Psoas muscle (tissue), 8 donors: ENCODE measurements around the gene TH. TPM values are rescaled to one million over a fixed set of nuclear protein-coding genes. Genes with fewer than 3 reads are reported as not detected.

Experiments
- ATAC-seq, 4 donors: fragments of 200-7000 bp; cut with Tn5 transposase; one replicate each; pipeline ENCODE4 v1.9.1; 2020; ENCODE audit warnings: moderate library complexity in 3 of 4, mild to moderate bottlenecking in 2 of 4
- DNase-seq, 2 donors: peaks; one replicate each; pipeline ENCODE4 v3.0.0-alpha.2; 2020
- H3K27ac ChIP-seq: fragments of 200-600 bp; one replicate; pipeline ENCODE4 v1.8.0; 2022
- H3K27me3 ChIP-seq, 3 donors: fragments of 200-600 bp in 1 of 3; one replicate each; pipeline versions ENCODE4 v1.6.1 to v1.8.0; 2013 to 2022; ENCODE audit warnings: low read length in 2 of 3, mild to moderate bottlenecking in 2 of 3, moderate library complexity in 1 of 3; ENCODE audit not compliant: insufficient read depth in 3 of 3
- H3K36me3 ChIP-seq, 2 donors: fragments of 200-600 bp in 1 of 2; one replicate each; pipeline versions ENCODE4 v1.6.1 to v1.8.0; 2013 to 2022; ENCODE audit warnings: low read depth in 1 of 2, mild to moderate bottlenecking in 1 of 2, moderate library complexity in 1 of 2; ENCODE audit not compliant: insufficient read depth in 1 of 2
- H3K4me1 ChIP-seq: fragments of 200-600 bp; one replicate; pipeline ENCODE4 v1.8.0; 2022
- H3K4me3 ChIP-seq: fragments of 200-600 bp; one replicate; pipeline ENCODE4 v1.8.0; 2022; ENCODE audit warnings: mild to moderate bottlenecking
- H3K9me3 ChIP-seq: fragments of 200-600 bp; one replicate; pipeline ENCODE4 v1.8.0; 2022
- WGBS, 3 donors: extraction: QIAGEN DNeasy Blood & Tissue Kit; methylation state at CpG; one replicate each; pipeline versions ENCODE4 v1.1.6 to v1.1.7; 2013; 5-methylcytosine and 5-hydroxymethylcytosine counted together
- intact Hi-C, 2 donors: fragments of 100-400 bp; cut with DNase I; formaldehyde crosslinking; loops; one replicate each; pipeline versions ENCODE4 v1.11.0 to v1.14.2; 2022
- polyA plus RNA-seq, 3 donors: library from polyadenylated mRNA; stranded (reverse); fragments of 200-250 nt; gene quantifications; one replicate each; pipeline ENCODE4 v1.2.3, GENCODE V29; 2013
- total RNA-seq, 4 donors: library from RNA; stranded (reverse); fragmentation: NEBNext Ultra II Directional in 2 of 4; extraction: Animal tissue kit (Norgen Biotek cat#: 25700) in 2 of 4; gene quantifications; one replicate each; pipeline versions ENCODE4 v1.2.1 to v1.2.4, GENCODE V29; 2021 to 2023
- TF ChIP-seq, protein P1 (sequence below): fragments of 200-600 bp; IDR thresholded peaks from one replicate; pipeline ENCODE4 v1.8.0; 2022; ENCODE audit warnings: antibody characterized with exemption
- donor health status: healthy with polysubstance abuse.
- donor health status: DM: no; HTN: no; CAD: no; lungs with moderate emphysema.
- donor health status: Bipolar disorder and iron deficiency.
- donor health status: healthy.
- donor health status: DM: yes; HTN: yes; CAD: no.
- donor health status: DM: no; HTN: no; CAD: no.
- donor health status: DM: no; HTN: no; CAD: no.
- donor health status: DM: yes; HTN: yes; CAD: no.

The TH gene
- total and polyA plus RNA-seq, 7 donors: 0.16 to 0.34 TPM; not detected in 5

DNA sequence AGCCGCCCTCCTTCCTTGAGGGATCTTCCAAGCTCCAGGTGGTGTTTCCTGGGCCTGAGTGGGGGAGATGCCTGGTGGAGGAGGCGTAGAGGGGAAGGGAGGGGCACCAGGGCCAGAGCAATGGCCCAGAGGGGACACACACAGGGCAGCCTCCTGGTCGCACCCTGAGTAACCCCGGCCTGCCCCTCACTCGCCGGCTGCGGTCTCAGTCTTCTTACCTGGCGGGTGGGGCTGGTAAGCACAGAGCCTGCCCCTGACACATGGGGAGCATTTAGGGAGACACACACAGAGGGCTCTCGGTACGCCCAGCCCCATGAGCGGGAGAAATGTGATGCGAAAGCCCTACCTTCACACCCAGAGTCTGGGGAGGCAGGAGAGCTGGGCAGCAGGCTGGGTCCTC is 56.3 kb downstream of the TH start:
- TF ChIP-seq, protein P1, sequence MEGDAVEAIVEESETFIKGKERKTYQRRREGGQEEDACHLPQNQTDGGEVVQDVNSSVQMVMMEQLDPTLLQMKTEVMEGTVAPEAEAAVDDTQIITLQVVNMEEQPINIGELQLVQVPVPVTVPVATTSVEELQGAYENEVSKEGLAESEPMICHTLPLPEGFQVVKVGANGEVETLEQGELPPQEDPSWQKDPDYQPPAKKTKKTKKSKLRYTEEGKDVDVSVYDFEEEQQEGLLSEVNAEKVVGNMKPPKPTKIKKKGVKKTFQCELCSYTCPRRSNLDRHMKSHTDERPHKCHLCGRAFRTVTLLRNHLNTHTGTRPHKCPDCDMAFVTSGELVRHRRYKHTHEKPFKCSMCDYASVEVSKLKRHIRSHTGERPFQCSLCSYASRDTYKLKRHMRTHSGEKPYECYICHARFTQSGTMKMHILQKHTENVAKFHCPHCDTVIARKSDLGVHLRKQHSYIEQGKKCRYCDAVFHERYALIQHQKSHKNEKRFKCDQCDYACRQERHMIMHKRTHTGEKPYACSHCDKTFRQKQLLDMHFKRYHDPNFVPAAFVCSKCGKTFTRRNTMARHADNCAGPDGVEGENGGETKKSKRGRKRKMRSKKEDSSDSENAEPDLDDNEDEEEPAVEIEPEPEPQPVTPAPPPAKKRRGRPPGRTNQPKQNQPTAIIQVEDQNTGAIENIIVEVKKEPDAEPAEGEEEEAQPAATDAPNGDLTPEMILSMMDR: no peak
- peaks cover 0 to 4% (median 2%) of the 10 kb centered on the region in 3 donors for H3K27me3 ChIP-seq
- H3K27ac ChIP-seq: no peak overlapping the region
- H3K4me3 ChIP-seq: no peak overlapping the region
- 96 to 98% (median 97%) methylated on average over 11 to 12 of the region's 12 CpGs for WGBS, 3 donors
- DNase-seq (peak in 1 of 2 donors; percentile 22), ATAC-seq (no peak)
- H3K36me3 ChIP-seq: no peaks in the 10 kb centered on the region
- H3K4me1 ChIP-seq: no peaks in the 10 kb centered on the region
- H3K9me3 ChIP-seq: no peaks in the 10 kb centered on the region
- intact Hi-C loops: loop anchor here in 1 of 2 donors (5.0 kb wide), 1 partner anchor 48 kb away; no protein-coding TSS in a partner anchor

DNA sequence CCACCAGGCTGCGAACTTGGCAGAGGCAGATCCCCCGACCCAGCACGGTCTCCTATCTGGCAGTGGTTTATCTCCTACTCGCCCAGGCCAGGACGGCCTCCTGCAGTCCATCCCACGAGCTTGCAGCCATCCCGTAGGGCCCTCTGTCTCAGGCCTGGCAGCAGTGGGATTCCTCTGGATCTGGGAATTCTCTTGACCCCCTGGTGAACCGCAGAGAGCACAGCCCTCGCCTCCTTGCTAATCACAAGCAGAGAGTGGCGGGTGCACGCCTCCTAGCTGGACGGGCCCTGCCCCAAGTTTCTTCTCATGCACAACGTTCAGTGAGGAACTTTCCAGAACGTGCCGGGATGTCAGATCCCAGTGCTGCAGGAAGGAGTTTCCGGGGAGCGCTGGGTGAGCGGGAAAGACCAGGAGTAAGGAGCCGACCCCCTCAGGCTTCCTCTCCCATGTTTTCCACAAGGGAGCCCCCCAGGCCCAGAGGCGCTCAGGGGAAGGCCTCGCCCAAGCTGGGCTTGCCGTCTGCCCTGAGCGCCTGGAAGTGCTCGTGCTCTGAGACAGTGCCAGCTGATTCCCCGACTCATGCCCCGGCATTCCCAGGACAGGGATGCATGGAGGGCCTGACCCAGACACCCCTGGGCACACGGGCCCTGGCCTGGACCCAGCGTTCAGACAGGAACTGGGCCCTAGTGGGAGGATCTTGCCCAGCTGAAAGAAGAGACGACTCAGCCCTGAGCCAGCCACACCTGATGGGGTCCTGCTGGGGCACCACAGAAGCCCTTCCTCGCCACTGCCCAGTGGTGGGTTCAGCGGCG is 57.0 kb downstream of the TH start:
- Histone ChIP-seq H3K27me3 (peaks cover 0 to 2% (median 0%) of the 10 kb centered on the region in 3 donors), H3K4me1 (peaks cover 3% of the 10 kb centered on the region), H3K27ac (no peak overlapping the region), H3K4me3 (no peak overlapping the region), H3K9me3 (no peaks in the 10 kb centered on the region), H3K36me3 (no peaks in the 10 kb centered on the region)
- ATAC-seq: no peak
- WGBS, 3 donors: 89 to 90% (median 90%) methylated on average over 30 to 32 of the region's 32 CpGs
- intact Hi-C loops: loop anchor here in 1 of 2 donors (5.0 kb wide), 1 partner anchor 47 kb away; no protein-coding TSS in a partner anchor
- TF ChIP-seq, protein P1: no peak
- DNase-seq: peak in 1 of 2 donors; percentile 32

Other genes with a start within 250 kb of the TH start
- 10 to 100 TPM; 46.3 to 91.8 (median 66.9) TPM for gene MRPL23, start 224.5 kb downstream of the TH start, total RNA-seq
- gene MRPL23, start 224.5 kb downstream of the TH start, polyA plus RNA-seq: 100 to 1,000 TPM in 2 of 3 donors, 10 to 100 TPM in 1; 75.4 to 163 (median 130) TPM
- over 10,000 TPM in 1 of 4 donors, 1,000 to 10,000 TPM in 3; 2,069 to 10,740 (median 4,409) TPM for gene H19, start 174.0 kb downstream of the TH start, total RNA-seq
- gene H19, start 174.0 kb downstream of the TH start, polyA plus RNA-seq: 1,000 to 10,000 TPM; 1,446 to 5,104 (median 4,933) TPM
- 100 to 1,000 TPM in 3 of 4 donors, 10 to 100 TPM in 1; 60.2 to 471 (median 119) TPM for gene IGF2, start 32.4 kb downstream of the TH start, total RNA-seq
- 10 to 100 TPM in 2 of 3 donors, 1 to 10 TPM in 1; 5.9 to 38.4 (median 14.6) TPM for gene IGF2, start 32.4 kb downstream of the TH start, polyA plus RNA-seq
- not detected for gene INS, start 10.6 kb downstream of the TH start, total RNA-seq
- 1 to 10 TPM in 1 of 3 donors, under 1 TPM in 1, not detected in 1; 0.65 to 2.8 TPM for gene INS, start 10.6 kb downstream of the TH start, polyA plus RNA-seq
- gene ASCL2, start 98.8 kb upstream of the TH start, total RNA-seq: not detected
- gene ASCL2, start 98.8 kb upstream of the TH start, polyA plus RNA-seq: under 1 TPM in 2 of 3 donors, not detected in 1; 0.03 to 0.08 TPM
- under 1 TPM in 3 of 4 donors, not detected in 1; 0.21 to 0.40 (median 0.22) TPM for gene C11orf21, start 130.1 kb upstream of the TH start, total RNA-seq
- under 1 TPM; 0.04 to 0.18 (median 0.12) TPM for gene C11orf21, start 130.1 kb upstream of the TH start, polyA plus RNA-seq
- under 1 TPM in 3 of 4 donors, not detected in 1; 0.13 to 0.56 (median 0.54) TPM for gene TSPAN32, start 130.2 kb upstream of the TH start, total RNA-seq
- under 1 TPM; 0.04 to 0.29 (median 0.04) TPM for gene TSPAN32, start 130.2 kb upstream of the TH start, polyA plus RNA-seq
- gene CD81, start 205.5 kb upstream of the TH start, total RNA-seq: 100 to 1,000 TPM in 3 of 4 donors, 10 to 100 TPM in 1; 88.7 to 136 (median 117) TPM
- gene CD81, start 205.5 kb upstream of the TH start, polyA plus RNA-seq: 100 to 1,000 TPM in 1 of 3 donors, 10 to 100 TPM in 2; 75.9 to 155 (median 90.1) TPM
- 10 to 100 TPM; 43.4 to 65.5 (median 51.7) TPM for gene TSSC4, start 228.9 kb upstream of the TH start, total RNA-seq
- 100 to 1,000 TPM in 2 of 3 donors, 10 to 100 TPM in 1; 76.6 to 114 (median 107) TPM for gene TSSC4, start 228.9 kb upstream of the TH start, polyA plus RNA-seq